ENCODE measurements around the gene CGNL1.

DNA sequence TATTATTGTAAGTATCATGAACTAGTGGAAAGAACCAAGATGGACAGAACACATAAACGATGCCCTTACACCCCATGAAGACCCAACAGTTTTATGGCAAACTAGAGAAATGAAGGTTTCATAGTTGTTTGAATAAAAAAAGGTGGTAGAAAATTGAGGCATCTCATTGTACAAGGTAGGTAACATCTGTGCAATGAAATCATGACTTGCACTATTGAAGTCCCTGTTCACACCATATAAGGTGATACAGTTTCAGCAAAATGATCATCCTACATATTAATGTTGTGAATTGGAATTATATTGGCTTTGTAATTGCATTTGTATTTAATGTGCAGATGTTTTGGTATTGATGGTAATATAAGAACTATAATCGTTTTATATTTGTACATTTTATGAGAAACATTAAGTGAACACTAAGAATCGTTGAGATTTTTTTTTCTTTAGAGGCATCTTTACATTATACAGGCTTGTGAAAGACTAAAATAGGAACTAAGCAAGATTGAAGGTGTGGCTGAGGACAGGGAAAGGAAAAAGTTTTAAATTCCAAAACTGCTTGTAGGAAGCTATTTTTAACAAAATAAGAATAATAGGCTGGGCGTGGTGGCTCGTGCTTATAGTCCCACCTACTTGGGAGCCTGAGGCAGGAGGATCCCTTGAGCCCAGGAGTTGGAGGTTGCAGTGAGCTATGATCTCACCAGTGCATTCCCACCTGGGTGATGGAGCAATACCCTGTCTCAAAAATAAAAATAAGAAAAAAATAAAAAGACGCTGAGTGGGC lies 48.5 kb downstream of the CGNL1 start:
- TF ChIP-seq, protein P1, sequence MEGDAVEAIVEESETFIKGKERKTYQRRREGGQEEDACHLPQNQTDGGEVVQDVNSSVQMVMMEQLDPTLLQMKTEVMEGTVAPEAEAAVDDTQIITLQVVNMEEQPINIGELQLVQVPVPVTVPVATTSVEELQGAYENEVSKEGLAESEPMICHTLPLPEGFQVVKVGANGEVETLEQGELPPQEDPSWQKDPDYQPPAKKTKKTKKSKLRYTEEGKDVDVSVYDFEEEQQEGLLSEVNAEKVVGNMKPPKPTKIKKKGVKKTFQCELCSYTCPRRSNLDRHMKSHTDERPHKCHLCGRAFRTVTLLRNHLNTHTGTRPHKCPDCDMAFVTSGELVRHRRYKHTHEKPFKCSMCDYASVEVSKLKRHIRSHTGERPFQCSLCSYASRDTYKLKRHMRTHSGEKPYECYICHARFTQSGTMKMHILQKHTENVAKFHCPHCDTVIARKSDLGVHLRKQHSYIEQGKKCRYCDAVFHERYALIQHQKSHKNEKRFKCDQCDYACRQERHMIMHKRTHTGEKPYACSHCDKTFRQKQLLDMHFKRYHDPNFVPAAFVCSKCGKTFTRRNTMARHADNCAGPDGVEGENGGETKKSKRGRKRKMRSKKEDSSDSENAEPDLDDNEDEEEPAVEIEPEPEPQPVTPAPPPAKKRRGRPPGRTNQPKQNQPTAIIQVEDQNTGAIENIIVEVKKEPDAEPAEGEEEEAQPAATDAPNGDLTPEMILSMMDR (IDR thresholded peaks at IDR 0.05; ENCODE audit: low read depth, low read length): no peak
- TF ChIP-seq EZH2phosphoT487 (IDR thresholded peaks at IDR 0.05; ENCODE audit: low read depth): no peak

All from OCI-LY3 (cell line).